ENCODE measurements around the gene REEP6.
"Not testable (repeated sequence)": the region's sequence is repeated elsewhere in the genome, so short reads cannot be mapped to it uniquely, and the experiment has no call there.

REEP6 gene

DNA sequence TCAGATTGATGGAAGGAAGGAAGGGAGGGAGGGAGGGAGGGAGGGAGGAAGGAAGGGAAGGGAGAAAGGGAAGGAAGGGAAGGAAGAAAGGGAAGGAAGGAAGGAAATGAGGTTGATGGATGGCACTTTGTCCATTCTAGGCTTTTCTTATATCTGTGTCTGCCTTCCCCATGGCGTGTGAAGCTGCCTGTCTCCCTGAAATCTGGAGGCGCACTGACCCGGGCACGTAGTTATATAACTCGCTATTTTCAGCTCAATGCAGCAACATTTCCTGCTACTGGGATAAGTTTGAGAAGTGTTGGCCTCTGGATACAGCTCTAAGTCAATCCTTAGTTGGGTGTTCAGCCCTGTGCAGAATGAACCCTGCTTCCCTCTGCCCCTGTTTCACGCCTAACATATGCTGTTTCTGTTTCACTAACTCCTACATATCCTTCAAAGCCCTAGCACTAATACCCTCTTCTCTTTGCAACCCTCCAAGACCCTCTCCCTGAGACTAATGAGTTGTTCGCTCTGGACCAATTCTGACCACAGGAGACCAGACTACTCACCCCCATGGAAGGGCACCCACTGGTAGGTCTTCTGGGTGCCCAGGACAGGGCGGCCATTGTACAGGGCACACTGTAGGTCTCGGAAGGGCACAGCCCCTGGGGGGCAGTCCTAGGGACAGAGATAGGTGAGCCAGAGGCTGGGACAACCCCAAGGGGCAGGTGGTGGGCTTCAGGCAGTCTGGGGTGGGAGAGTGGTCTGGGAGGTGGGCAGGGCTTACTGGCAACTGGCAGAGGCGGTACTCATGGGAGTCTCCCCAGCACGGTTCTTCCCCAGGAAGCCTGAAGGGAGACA lies 18.8 kb downstream of the REEP6 start:
- no peak for DNase-seq

DNA sequence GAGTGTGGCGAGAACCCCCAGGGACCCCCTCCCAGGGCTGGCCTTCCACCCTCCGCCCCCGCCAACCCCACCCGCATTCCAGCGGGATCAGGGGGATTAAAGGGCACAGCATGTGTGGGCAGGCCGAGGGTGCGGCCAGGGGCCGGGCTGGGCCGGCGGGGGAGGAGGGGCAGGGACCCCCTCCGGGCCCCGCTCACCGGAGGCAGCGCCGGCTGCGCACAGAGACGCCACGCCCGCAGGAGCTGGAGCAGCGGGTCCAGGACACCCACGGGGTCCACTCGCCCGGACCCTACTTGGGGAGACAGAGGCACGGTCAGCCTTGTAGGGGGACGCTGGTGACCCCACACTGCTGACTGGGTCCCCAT lies 19.4 kb downstream of the REEP6 start:
- DNase-seq: no peak

DNA sequence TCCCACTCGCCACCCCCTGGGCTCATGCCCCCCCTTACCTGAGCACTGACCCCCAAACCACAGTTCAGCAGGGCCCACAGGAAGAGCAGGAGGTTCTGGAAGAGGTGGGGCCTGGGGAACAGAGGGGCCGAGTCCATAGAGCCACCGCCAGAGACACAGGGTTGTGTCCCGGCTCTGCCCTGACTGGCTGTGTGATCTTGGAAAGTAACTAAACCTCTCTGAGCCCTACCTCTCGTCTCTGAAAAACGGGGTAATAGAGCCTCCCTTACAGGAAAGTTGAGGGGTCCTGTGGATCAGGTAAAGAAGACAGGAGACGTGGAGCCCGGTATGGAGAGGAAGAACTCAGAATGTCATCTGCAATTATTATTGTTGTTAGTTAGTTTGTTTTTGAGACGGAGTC lies 19.8 kb downstream of the REEP6 start:
- no peak for DNase-seq

DNA sequence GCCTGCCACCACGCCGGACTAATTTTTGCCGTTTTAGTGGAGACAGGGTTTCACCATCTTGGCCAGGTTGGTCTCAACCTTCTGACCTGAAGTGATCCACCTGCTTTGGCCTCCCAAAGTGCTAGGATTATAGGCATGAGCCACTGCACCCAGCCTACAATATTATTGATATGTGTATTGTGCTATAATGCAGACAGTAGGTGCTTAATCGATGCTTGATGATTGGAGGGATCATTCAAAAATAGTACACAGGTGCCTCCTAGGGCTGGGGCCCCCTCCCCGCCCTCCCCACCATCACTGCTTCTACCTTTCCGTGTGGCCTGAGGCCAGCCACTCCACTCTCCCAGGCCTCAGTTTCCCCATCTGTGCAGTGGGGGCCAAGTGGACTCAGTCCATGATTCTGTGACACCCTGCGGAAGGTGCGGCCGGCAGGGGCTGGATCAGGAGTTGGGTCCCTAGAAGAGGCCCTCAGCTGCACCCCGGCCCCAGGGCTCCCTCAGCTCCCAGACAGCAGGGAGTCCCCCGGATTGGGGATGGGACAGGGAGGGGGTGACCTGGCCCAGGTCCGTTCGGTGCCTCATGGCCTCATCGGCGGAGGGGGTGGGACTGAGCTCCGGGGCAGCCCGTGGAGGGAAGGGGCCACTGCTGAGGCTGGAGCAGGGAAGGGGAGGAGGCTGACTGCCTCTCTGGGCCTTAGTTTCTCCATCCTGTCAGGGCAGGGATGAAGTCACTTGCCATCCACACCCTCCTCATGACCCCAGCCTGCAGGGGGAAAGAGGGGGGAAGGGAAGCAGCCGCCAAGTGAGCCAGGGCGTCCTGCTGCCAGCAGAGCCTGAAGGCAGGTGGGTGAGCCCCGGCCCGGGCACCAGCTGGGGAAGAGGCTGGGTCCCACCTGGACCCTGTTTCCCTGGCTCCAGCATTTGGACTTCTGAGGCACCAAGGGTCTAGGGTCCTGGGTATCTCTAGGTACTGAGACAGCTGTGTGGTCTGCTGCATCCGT lies 20.6 kb downstream of the REEP6 start:
- DNase-seq: no peak

DNA sequence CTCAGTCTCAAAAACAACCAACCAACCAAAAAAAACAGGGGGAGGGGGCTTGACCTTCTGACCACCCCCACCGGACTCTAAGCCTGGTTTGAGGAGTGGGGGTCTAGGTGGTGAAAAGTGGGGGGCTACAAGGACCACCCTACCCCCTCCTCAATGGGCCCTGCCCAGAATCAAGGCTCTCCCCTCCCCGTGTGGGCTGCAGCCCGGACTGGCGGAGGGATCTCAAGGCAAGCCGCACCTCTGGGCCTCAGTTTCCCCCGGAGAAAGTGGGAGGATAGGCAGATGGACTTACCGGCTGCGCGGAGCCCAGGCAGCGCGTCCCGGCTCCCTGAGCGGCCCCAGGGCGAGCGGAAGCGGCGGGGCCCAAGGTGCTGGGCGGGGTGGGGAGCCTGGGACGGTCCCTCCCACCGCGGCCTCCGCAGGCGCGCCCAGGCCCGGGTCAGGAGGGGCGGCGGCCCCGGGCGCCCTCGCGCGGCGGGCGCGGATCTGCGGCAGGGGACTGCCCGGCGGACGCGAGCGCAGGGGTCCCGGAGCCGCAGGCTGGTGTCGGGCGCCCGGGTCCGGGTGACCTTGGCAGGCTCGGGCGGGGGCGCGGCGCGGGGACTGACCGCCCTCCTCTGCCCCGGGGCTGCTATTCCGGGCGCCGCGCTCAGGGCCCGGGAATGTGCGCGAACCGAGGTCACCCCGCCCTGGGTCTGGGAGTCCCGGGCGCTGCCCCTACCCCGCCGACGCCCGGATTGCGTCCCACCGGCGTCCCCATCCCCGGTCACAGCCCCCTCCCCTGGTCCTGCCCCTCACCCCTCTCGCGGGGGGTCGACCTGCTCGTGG lies 21.9 kb downstream of the REEP6 start, which contains the start of gene ADAMTSL5:
Gene ADAMTSL5 (minus strand): TSS at position 349 of the 828 bp plus-strand sequence. CDS start 2,076 bp downstream, outside the sequence.
- peak; percentile 60 for DNase-seq

DNA sequence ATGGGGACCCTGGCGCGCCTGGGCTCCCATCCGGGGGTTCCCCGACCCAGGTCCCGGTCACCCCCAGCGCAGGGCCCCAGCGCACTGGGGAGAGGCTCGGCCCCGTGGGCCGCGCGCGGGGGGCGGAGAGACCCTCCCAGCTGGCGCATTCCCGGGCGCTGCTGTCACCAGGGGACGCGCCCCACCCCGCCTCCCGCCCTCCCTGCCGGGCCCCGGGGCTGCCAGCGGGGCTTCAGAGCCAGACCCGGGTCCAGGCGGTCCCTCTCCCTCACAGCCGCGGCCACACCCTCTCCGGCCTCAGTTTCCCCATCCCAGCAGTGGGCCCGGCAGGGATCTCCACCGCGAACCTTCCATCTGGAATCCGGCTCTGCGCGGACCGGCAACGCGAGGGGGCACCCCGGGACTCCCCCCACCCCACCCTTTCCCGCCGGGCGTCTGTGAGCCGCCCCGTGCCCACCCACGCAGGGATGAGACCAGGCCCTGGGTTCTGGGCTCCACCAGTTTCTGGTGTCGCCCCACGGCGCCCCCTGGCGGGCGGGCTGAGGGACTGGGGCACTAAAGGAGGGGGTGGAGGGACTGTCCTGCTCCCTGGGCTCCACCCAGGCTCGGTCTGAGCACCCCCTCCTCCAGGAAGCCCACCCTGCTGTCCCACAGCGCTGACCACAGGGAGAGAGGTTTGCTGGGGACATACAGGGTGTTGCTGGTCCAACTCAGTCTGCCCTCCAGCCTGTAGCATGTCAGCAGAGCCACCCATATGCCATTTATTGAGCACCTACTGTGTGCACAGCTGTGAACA lies 22.7 kb downstream of the REEP6 start:
- peak; percentile 68 for DNase-seq

DNA sequence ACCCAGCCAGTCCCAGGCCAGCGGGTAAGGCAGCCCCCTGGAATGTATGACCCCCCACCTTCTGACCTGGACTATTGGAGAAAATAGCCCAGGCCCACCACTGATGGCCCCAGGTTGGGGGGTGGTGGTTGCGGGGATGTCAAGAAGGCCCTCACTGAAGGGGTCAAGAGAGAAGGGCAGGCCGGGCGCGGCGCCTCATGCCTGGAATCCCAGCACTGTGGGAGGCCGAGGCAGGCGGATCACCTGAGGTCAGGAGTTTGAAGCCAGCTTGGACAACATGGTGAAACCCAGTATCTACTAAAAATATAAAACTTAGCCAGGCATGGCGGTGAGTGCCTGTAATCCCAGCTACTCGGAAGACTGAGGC lies 23.3 kb downstream of the REEP6 start:
- no peak for DNase-seq

DNA sequence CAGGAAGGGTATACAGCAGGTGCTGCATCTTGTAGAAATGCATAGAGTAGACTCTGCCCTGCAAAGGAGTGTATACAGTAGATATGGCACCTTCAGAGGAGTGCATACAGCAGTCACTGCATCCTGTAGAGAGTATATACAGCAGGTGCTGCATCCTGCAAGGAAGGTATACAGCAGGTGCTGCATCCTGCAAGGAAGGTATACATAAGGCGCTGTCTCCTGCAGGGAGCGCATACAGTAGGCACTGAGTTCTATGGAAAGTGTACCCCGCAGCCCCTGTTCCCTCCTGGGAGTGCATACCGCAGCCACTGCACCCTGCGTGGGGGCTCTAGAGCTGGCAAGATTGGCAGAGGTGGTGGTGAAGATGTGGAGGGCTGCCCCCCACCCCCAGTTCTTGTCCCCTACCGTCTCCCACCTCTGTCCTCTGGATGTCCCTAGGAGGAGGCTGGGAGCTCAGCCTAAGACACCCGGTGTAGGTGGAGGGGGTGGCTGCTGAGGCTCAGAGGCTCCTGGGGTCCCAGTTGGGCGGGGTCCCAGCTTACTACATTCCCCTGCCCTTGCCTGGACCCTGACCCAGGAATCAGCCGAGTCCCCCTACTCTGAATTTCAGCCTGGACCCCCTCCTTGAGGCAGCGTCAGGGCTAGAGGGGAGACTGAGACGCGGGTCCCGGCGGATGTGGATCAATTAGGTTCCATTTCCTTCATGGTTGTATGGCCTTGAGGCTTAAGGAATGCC lies 24.2 kb downstream of the REEP6 start:
- no peak for DNase-seq

DNA sequence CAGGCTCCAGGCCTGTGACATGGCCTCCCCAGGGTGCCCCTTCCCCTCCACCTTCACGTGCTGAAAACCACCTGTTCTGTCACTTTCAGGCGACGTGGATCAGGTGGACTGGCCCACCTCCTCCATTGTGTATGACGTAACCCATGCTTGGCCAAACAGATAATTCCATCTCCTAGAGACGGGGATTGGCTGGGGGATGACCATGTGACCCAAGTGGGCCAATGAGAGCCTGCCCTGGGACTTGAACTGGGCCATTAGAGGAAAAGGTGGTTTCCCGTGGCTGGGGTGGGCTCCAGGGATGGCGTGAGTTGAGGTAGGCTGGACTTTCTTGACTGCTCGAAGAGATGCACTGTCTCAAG lies 25.4 kb downstream of the REEP6 start:
- no peak for DNase-seq

GRCh38 chr19:1518471-1518870 lies 27.5 kb downstream of the REEP6 start:
- no peak for DNase-seq

- not testable (repeated sequence) for DNase-seq
These were observed 28.8 kb downstream of the REEP6 start for GRCh38 chr19:1519802-1520201.

- DNase-seq: no peak
These were observed 29.3 kb downstream of the REEP6 start for GRCh38 chr19:1520203-1520780.

DNA sequence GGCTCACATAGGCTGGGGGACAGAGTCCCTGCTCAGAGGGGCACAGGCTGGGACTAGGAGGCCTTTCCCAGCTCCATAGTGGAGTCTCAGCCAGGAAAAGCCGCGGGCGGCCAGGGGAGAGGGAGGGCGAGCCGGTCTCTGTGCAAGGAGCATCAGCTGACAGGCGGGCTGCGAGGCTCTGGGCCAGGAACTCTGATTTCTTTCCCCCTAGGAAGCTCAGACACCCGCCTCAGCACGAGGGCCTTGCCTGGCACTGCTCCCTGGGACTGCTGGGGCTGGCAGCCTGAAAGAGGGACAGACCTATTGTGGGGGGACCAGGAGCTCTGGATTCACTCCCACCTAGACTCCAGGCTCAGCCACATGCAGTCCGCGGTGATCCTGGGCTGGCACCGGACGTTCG lies 30.7 kb downstream of the REEP6 start:
- DNase-seq: no peak

GRCh38 chr19:1522061-1522460 lies 31.1 kb downstream of the REEP6 start:
- DNase-seq: no peak

- no peak for DNase-seq
These were observed 31.9 kb downstream of the REEP6 start for GRCh38 chr19:1522838-1523237.

DNA sequence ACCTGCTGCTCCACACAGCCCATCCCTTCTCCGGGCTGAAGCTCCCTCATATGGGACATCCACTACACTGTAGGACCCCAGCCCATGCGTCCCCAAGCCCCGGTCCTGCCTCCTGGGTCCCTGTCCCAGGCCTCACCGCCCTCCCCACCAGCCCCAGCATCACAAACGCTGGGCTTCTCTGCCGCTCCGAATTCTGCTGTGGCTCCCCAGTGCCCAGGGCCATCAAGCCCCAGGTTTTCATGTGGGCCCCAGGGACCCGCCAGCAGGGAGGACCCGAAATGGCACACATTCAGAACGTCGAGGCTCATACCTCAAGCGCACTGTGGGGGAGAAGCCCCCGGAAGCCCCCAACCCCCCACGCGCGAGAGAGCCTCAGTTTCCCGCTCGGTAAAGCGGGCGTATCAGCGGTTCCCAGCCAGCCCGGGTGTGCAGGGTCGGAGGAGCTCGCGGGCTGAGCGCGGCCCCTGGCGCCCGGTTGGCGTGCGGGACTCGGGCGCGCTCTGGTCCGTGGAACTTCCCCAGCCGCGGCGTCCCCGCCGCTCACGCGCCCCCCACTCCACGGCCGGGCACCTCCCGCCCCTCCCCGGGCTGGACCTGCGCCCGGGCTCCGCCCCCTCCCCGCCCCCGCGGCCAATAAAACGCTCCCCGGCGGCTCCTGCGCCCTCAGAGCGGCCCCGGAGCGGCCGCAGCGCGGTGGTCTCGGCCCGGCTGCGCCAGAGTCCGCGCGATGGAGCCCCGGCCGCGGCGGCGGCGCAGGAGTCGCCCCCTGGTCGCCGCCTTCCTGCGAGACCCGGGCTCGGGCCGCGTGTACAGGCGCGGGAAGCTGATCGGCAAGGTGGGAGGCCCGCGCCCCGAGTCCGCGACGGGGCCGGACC lies 32.7 kb downstream of the REEP6 start, which contains the start of gene PLK5:
Gene PLK5 (plus strand): TSS at position 666 of the 875 bp plus-strand sequence. CDS start 2,920 bp downstream, outside the sequence.
- no peak for DNase-seq

DNA sequence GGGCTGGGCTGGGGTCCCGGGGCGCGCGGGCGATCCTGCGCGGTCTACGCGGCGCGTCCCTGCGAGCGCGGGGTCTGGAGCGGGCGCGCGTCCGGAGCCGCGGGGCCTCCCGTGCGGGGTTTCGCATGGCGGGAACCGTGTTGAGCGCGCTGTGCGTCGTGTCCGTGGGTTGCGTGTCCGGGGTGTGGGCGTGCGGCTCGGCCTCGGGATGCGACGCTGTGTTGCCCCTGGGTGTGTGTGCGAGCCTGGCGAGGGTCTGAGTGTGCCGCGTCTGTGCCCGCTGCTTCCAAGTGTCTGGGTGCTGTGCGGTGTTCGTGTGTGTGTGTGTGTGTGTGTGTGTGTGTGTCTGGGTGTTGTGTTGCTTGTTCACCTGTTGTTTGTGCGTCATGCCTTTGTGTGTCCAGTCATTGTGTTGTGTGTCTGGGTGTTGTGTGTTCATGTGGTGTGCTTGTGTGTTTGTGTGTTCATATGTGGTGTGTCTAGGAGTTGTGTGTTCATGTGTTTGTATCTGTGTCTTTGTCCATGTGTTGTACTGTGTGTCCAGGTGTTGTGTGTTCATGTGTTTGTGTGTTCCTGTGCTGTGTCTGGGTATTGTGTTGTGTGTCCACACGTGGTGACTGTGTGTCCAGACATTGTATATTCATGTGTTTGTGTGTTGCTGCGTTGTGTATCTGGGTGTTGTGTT lies 33.4 kb downstream of the REEP6 start:
- DNase-seq: no peak

- no peak for DNase-seq
These were observed 34.0 kb downstream of the REEP6 start for GRCh38 chr19:1524972-1525325.

DNA sequence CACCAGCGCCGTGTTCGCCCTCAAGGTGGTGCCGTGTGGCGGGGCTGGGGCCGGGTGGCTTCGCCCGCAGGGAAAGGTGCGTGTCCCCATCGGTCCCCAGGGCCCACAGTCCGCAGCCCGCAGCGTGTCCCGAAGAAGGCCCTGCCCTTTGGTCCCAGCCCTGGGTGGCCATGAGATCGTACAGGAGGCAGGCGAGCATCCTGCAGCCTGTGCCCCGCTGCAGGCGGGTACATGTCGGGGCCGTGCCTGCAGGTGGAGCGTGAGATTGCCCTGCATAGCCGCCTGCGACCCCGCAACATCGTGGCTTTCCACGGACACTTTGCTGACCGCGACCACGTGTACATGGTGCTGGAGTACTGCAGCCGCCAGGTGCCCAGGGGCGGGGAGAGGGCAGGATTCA lies 34.4 kb downstream of the REEP6 start:
- DNase-seq: no peak

All from activated CD8-positive, alpha-beta memory T cell treated with anti-CD3 and anti-CD28 coated beads, Interleukin-2, amount 50 U/mL, for 4 hours (primary cell).